ENCODE results near the gene GTF2IRD1.
A peak's percentile ranks its signal among the peaks of the same experiment; 100 is the strongest.
"Not testable (repeated sequence)": the region's sequence is repeated elsewhere in the genome, so short reads cannot be mapped to it uniquely, and the experiment has no call there.

Gene GTF2IRD1

GRCh38 chr7:74430961-74431466, 22.7 kb upstream of the GTF2IRD1 start:
- peak overlapping the region; percentile 68 for H3K27ac ChIP-seq (ENCODE audit: low read depth, low read length)
- H3K4me3 ChIP-seq (ENCODE audit: low read depth, low read length), result no peak overlapping the region
- H3K27me3 ChIP-seq (ENCODE audit: control insufficient read depth, insufficient read depth, low read length), result no peaks in the 10 kb centered on the region
- 0 out of 2 replicates have a peak overlapping the region, but pooled peaks have one; percentile 20 for H3K9ac ChIP-seq (ENCODE audit: low read depth, low read length)
- peaks cover 6% of the 10 kb centered on the region; the same call in 1 of the 2 replicates for H3K4me1 ChIP-seq (ENCODE audit: control insufficient read depth, insufficient read depth, low read length)
- no peaks in the 10 kb centered on the region for H3K9me3 ChIP-seq (ENCODE audit: control insufficient read depth, insufficient read depth, low read length)
- H3K36me3 ChIP-seq (ENCODE audit: control insufficient read depth, insufficient read depth, low read length), result no peaks in the 10 kb centered on the region

- not testable (repeated sequence) for H3K4me3 ChIP-seq (ENCODE audit: low read depth, low read length); H3K9me3 ChIP-seq (ENCODE audit: control insufficient read depth, insufficient read depth, low read length); H3K27ac ChIP-seq (ENCODE audit: low read depth, low read length); H3K36me3 ChIP-seq (ENCODE audit: control insufficient read depth, insufficient read depth, low read length); H3K27me3 ChIP-seq (ENCODE audit: control insufficient read depth, insufficient read depth, low read length); H3K9ac ChIP-seq (ENCODE audit: low read depth, low read length); H3K4me1 ChIP-seq (ENCODE audit: control insufficient read depth, insufficient read depth, low read length)
Observed at GRCh38 chr7:74437291-74437571, 16.5 kb upstream of the GTF2IRD1 start.

DNA sequence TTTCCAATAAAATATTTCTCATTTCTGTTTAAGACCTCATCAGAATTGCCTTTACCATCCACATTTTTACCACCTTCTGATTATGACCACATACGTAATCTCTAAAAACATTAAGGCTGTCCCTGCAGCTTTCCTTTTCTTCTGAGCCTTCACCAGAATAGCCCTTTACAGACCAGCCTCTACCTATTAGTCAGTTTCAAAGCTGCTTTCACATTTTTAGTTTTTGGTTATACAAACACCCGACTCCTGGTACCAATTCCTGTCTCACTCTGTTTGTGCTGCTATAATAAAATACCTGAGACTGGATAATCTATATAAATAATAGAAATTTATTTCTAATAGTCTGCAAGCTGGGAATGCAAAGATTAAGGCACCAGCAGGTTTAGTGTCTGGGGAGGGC, 15.4 kb upstream of the GTF2IRD1 start:
- H3K27ac ChIP-seq (ENCODE audit: low read depth, low read length), result no peak overlapping the region
- peaks cover 9% of the 10 kb centered on the region for H3K9me3 ChIP-seq (ENCODE audit: control insufficient read depth, insufficient read depth, low read length)
- no peaks in the 10 kb centered on the region for H3K36me3 ChIP-seq (ENCODE audit: control insufficient read depth, insufficient read depth, low read length)
- H3K27me3 ChIP-seq (ENCODE audit: control insufficient read depth, insufficient read depth, low read length), result no peaks in the 10 kb centered on the region
- H3K9ac ChIP-seq (ENCODE audit: low read depth, low read length), result no peak overlapping the region
- H3K4me1 ChIP-seq (ENCODE audit: control insufficient read depth, insufficient read depth, low read length), result no peaks in the 10 kb centered on the region
- no peak overlapping the region for H3K4me3 ChIP-seq (ENCODE audit: low read depth, low read length)

DNA sequence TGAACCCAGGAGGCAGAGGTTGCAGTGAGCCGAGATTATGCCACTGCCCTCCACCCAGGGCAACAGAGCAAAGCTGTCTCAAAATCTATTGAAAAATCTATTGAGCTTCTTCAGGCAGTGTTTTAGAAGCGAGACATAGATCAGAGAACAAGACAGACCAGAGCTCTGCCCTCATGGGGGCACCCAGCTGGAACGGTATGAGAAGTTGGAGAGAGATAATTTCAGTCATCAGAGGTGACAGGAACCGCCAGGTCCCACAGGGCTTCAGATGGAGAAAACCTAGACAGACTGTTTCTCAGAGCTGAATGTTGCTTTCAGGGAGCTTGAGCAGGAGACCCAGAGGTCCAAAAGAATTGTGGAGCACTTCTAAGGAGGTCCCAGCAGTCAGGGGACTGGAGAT, 14.2 kb upstream of the GTF2IRD1 start:
- H3K9ac ChIP-seq (ENCODE audit: low read depth, low read length), result no peak overlapping the region
- no peak overlapping the region for H3K4me3 ChIP-seq (ENCODE audit: low read depth, low read length)

DNA sequence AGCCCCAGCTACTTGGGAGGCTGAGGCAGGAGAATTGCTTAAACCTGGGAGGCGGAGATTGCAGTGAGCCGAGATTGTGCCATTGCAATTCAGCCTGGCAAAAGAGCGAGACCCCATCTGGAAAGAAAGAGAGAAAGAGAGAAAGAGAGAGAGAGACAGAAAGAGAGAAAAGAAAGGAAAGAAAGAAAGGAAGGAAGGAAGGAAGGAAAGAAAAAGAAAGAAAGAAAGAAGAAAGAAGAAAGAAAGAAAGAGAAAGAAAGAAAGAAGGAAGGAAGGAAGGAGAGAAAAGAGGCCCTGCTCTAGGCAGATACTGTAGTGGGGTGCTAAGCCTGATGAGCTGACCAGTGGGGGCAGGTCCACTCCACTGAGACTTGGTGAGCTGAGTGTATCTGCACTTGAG, 13.6 kb upstream of the GTF2IRD1 start:
- H3K4me1 ChIP-seq (ENCODE audit: control insufficient read depth, insufficient read depth, low read length); H3K36me3 ChIP-seq (ENCODE audit: control insufficient read depth, insufficient read depth, low read length); H3K27me3 ChIP-seq (ENCODE audit: control insufficient read depth, insufficient read depth, low read length); H3K9me3 ChIP-seq (ENCODE audit: control insufficient read depth, insufficient read depth, low read length); H3K27ac ChIP-seq (ENCODE audit: low read depth, low read length); H3K4me3 ChIP-seq (ENCODE audit: low read depth, low read length); H3K9ac ChIP-seq (ENCODE audit: low read depth, low read length): not testable (repeated sequence)

More for the DNA sequence above, 14.2 kb upstream of the GTF2IRD1 start:
- Histone ChIP-seq H3K27ac (ENCODE audit: low read depth, low read length) (no peak overlapping the region), H3K36me3 (ENCODE audit: control insufficient read depth, insufficient read depth, low read length) (no peaks in the 10 kb centered on the region), H3K27me3 (ENCODE audit: control insufficient read depth, insufficient read depth, low read length) (no peaks in the 10 kb centered on the region), H3K4me1 (ENCODE audit: control insufficient read depth, insufficient read depth, low read length) (no peaks in the 10 kb centered on the region), H3K9me3 (ENCODE audit: control insufficient read depth, insufficient read depth, low read length) (peaks cover 9% of the 10 kb centered on the region)

DNA sequence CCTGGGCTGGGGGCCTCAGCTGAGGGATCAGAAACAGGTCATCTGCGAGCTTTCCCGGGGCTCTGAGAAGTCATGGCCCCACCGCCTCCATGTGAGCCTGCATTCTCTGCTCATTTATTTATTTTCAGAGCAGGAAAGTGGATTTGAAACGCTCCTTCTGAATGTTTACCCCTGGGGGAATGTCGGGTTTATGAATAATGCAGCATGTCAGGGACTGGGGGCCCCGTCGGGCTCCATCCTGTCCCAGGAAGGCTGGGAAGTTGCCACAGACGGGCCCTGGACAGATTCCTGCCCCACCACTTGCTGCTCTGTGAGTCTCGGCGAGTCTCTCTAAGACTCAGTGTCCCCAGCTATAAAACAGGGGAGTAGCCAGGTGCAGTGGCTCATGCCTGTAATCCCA, 11.9 kb upstream of the GTF2IRD1 start:
- no peak overlapping the region for H3K4me3 ChIP-seq (ENCODE audit: low read depth, low read length)
- H3K36me3 ChIP-seq (ENCODE audit: control insufficient read depth, insufficient read depth, low read length), result no peaks in the 10 kb centered on the region
- H3K27ac ChIP-seq (ENCODE audit: low read depth, low read length), result no peak overlapping the region
- peaks cover 9% of the 10 kb centered on the region for H3K9me3 ChIP-seq (ENCODE audit: control insufficient read depth, insufficient read depth, low read length)
- no peaks in the 10 kb centered on the region for H3K27me3 ChIP-seq (ENCODE audit: control insufficient read depth, insufficient read depth, low read length)
- H3K9ac ChIP-seq (ENCODE audit: low read depth, low read length), result no peak overlapping the region
- no peaks in the 10 kb centered on the region for H3K4me1 ChIP-seq (ENCODE audit: control insufficient read depth, insufficient read depth, low read length)

GRCh38 chr7:74443543-74444247, 10.0 kb upstream of the GTF2IRD1 start:
- H3K9me3 ChIP-seq (ENCODE audit: control insufficient read depth, insufficient read depth, low read length), result peaks cover 1% of the 10 kb centered on the region; the same call in 1 of the 2 replicates
- H3K4me1 ChIP-seq (ENCODE audit: control insufficient read depth, insufficient read depth, low read length), result no peaks in the 10 kb centered on the region
- H3K27me3 ChIP-seq (ENCODE audit: control insufficient read depth, insufficient read depth, low read length), result no peaks in the 10 kb centered on the region
- no peak overlapping the region for H3K9ac ChIP-seq (ENCODE audit: low read depth, low read length)
- H3K27ac ChIP-seq (ENCODE audit: low read depth, low read length), result no peak overlapping the region
- H3K36me3 ChIP-seq (ENCODE audit: control insufficient read depth, insufficient read depth, low read length), result no peaks in the 10 kb centered on the region
- no peak overlapping the region for H3K4me3 ChIP-seq (ENCODE audit: low read depth, low read length)

DNA sequence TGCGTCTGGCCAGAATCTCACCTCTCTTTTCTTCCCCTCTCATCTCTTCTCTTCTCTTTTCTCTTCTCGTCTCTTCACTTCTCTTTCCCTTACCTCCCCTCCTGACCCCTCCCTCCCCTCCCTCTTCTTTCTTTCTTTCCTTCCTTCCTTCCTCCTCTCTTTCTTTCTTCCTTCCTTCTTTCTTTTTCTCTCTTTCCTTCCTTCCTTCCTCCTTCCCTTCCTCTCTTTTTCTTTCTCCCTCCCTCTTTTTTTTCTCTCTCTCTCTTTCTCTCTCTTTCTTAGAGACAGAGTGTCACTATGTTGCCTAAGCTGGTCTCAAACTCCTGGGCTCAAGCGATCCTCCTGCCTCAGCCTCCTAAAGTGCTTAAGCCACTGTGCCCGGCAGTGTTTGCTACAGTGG, 4.6 kb upstream of the GTF2IRD1 start:
- no peak overlapping the region for H3K4me3 ChIP-seq (ENCODE audit: low read depth, low read length)
- no peaks in the 10 kb centered on the region for H3K27me3 ChIP-seq (ENCODE audit: control insufficient read depth, insufficient read depth, low read length)
- no peaks in the 10 kb centered on the region for H3K4me1 ChIP-seq (ENCODE audit: control insufficient read depth, insufficient read depth, low read length)
- H3K36me3 ChIP-seq (ENCODE audit: control insufficient read depth, insufficient read depth, low read length), result no peaks in the 10 kb centered on the region
- H3K9ac ChIP-seq (ENCODE audit: low read depth, low read length), result no peak overlapping the region
- H3K27ac ChIP-seq (ENCODE audit: low read depth, low read length), result no peak overlapping the region
- H3K9me3 ChIP-seq (ENCODE audit: control insufficient read depth, insufficient read depth, low read length), result no peaks in the 10 kb centered on the region

DNA sequence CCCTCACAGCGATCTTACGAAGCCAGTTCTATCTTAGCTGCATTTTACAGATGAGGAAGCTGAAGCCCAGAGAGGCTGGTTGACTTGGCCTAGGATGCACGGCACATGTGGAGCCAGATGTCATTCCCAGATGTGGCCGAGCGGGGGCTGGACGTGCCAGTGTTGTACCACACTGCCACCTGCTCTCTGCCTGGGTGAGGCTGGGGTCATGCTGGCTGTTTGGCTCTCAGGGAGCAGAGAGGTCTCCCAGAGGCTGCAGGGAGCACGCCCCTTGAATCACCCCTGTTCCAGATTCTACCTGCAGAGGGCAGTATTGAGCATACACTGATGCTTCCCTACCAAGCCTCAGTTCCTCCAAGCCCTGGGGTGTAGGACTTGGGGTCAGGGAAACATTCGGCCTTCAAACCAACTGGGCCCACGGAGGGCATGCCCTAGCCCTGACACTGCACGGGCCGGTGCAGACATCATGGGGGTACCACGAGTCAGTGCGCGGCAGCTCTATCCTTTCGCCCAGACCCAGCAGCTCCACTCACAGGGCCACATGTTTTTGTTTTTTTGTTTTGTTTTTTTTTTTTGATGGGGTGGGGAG, 3.8 kb upstream of the GTF2IRD1 start:
- Histone ChIP-seq H3K4me3 (ENCODE audit: low read depth, low read length) (no peak overlapping the region), H3K27ac (ENCODE audit: low read depth, low read length) (no peak overlapping the region), H3K36me3 (ENCODE audit: control insufficient read depth, insufficient read depth, low read length) (no peaks in the 10 kb centered on the region), H3K9me3 (ENCODE audit: control insufficient read depth, insufficient read depth, low read length) (no peaks in the 10 kb centered on the region), H3K4me1 (ENCODE audit: control insufficient read depth, insufficient read depth, low read length) (no peaks in the 10 kb centered on the region), H3K9ac (ENCODE audit: low read depth, low read length) (no peak overlapping the region), H3K27me3 (ENCODE audit: control insufficient read depth, insufficient read depth, low read length) (no peaks in the 10 kb centered on the region)

- H3K27ac ChIP-seq (ENCODE audit: low read depth, low read length), result peak overlapping the region; percentile 50
- no peaks in the 10 kb centered on the region for H3K9me3 ChIP-seq (ENCODE audit: control insufficient read depth, insufficient read depth, low read length)
- H3K36me3 ChIP-seq (ENCODE audit: control insufficient read depth, insufficient read depth, low read length), result no peaks in the 10 kb centered on the region
- H3K4me1 ChIP-seq (ENCODE audit: control insufficient read depth, insufficient read depth, low read length), result no peaks in the 10 kb centered on the region
- no peaks in the 10 kb centered on the region for H3K27me3 ChIP-seq (ENCODE audit: control insufficient read depth, insufficient read depth, low read length)
- H3K9ac ChIP-seq (ENCODE audit: low read depth, low read length), result no peak overlapping the region
- H3K4me3 ChIP-seq (ENCODE audit: low read depth, low read length), result peak overlapping the region; percentile 68; the same call in 1 of the 2 replicates
Observed at GRCh38 chr7:74452748-74453321, 871 bp upstream of the GTF2IRD1 start.

All from HUES48 (cell line).